Measurements from ENCODE around the gene HK2.
"Not testable (repeated sequence)": the region's sequence is repeated elsewhere in the genome, so short reads cannot be mapped to it uniquely, and the experiment has no call there.

Gene HK2

DNA sequence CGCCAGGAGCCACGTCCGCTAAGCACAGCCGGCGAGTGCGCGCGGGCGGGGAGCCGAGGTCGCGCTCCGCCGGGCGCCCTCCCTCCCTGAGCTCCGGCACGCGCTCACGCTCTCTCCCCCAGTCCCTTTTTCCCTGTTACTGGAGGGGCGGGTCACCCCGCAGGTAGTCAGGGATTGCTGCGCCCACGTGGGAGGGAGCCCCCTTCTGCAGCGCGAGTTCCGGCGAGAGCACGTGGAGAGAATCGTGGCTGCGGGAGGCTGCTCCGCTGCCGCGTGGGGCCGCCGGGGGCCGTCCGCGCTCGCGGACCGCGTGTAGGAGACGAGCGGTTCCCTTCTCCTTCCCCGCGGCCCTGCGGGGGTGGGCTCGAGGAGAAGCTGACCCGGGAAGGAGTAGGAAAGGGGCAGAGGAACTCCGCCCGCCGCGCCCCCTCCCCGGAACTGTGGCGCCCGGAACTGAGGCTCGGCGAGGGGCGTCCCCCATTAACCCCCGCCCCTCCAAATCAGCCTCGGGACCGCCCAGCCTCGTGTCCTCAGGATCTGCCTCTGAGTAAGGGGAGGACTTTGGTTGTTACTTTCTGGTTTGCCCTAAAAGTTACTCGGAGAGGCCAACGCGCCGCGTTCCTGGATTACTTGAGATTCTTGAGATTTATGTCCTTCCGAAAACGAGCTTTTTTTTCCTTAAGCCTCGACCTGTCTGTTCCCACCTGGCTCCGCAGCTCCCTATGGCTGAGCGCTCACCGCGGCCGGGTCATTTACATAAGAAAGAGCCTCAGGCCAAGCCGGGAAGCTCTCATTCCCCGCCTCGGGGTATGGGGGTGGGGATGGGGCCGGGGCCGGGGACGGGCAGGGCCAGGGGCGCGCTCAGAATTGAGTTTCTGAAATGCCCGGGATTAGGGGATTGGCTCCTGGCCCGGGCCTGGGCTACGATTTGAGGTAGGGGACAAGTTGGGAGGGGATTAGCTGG lies 1.1 kb downstream of the HK2 start:
- peak; percentile 90 for DNase-seq (ENCODE audit: low spot score)

DNA sequence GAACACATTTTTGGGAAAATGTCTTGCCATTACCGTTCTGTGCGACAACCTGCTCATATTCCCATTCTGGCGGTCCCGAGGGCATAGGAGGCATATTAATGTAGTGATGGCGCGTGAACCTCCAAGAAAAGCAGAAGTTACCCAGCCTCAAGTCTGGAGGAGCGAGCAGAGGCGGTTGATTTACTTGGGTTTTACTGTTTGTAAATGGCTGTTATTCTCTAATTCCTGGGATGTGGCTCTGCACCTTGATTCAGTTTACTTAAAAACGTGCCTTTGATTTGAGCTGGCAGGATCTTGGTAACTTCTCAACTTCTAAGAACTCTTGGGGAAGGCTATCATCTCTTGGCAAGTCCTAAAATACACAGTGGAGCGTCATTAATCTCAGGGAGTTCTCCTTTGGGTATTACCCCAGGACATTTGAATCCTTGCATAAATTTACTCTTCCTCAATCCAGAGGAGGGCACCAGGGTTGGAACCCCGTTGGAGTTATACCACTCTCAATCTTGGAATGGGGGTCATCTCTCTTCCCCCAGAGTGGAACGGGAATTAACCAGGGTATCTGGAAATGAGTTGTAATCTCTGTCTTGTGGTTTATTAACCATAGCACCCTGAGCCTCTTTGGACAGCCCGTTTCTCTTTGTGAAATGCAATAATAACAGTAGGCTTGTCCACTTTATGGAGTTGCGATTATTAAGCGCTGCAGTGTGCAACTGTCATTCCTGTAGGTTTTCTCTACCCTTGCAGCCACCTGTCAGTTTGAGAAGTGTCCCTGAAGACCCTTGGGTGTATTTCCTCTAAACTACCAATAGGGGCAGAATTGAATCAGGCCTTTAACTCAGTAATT lies 2.1 kb downstream of the HK2 start:
- DNase-seq (ENCODE audit: low spot score): no peak

DNA sequence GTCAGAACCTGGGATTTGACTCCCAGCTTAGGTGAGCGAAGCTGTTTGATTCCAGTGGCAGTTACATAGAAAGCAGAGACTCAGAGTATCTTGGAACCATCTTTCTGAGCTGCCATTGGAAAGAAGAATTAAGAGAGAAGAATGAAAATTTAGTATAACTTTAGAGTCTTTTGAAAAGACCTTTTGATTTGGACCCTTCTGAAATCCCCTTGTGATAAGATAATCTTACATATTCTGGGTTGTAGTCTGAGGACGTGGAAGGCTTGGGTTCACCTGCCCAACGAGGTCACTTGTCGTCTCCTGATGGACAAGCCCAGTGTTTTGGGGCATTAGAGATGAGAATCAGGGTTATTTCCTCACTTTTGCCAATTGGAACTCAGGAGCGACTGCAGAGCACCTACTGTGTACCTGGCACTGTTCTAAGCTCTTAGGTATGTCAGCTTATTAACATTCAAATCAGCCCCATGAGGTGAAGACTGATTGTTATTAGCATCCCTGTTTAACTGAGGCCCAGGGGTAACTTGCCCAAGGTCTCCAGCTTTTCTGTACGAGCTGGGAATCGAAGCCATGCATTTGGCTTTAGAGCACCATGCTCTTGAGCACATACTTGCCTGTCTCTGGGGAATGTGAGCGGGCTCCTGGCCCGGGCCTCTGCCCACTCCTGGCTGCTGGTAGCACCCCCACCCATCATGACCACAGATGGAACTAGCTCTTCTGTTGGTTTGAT lies 2.9 kb downstream of the HK2 start:
- no peak for DNase-seq (ENCODE audit: low spot score)

- DNase-seq (ENCODE audit: low spot score): no peak
These were observed 7.7 kb downstream of the HK2 start for GRCh38 chr2:74841641-74842040.

- no peak for DNase-seq (ENCODE audit: low spot score)
These were observed 9.5 kb downstream of the HK2 start for GRCh38 chr2:74843433-74843832.

DNA sequence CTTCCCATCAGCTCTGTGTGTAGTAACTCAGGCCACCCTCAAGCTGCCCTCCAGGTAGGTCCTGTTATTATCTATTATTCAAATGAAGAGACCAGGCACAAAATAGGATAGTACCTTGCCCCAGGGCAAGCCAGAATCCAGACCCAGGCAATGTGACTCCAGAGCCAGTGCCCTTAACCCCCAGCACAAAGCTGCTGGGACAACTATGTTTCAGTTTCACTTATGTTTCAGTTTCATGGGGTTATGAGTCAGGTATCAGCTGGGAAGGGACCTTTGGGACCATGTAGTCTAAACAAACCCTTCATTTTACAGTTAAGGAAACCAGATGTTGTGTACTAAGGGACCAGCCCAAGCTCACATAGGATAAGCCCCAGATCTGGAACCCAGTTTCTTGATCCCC lies 10.0 kb downstream of the HK2 start:
- DNase-seq (ENCODE audit: low spot score): no peak

DNA sequence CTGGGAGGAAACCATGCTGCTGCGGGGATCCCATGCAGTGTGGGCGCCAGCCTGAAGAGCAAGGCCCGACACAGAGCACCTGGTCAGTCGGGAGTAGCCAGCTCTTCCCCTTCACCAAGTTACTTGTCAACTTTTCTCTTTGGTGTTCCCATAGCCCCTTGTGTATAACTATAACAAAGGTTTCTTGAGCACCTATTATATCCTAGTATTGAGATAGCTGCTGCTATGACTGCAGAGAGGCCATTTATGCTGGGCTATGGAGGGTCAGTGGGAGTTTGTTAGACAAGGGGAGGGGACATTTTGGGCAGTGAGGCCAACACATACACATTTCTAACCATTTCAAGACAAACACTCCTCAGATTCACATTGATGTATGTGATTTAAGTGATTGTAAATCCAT lies 10.8 kb downstream of the HK2 start:
- DNase-seq (ENCODE audit: low spot score): no peak

GRCh38 chr2:74845217-74845751 lies 11.4 kb downstream of the HK2 start:
- DNase-seq (ENCODE audit: low spot score): no peak

DNA sequence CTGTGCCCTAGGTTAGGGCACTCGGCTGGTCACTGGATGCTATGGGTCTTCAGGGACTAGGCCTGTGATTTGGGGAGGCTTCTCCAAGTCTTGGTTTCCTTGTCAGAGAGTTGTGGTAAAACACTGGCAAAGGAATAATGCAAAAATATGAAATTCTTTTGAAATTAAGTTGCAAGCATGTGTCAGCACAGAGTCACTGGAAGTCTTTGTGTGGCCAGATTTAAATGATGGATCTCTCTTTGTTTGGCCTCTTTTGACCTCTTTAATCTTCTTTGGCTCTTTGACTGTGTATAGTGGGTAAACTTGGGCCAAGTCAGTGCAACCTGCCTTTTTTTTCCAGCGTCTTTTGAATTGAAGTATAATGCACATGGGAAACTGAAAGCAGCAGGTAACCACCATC lies 12.1 kb downstream of the HK2 start:
- no peak for DNase-seq (ENCODE audit: low spot score)

GRCh38 chr2:74846481-74846880 lies 12.6 kb downstream of the HK2 start:
- no peak for DNase-seq (ENCODE audit: low spot score)

DNA sequence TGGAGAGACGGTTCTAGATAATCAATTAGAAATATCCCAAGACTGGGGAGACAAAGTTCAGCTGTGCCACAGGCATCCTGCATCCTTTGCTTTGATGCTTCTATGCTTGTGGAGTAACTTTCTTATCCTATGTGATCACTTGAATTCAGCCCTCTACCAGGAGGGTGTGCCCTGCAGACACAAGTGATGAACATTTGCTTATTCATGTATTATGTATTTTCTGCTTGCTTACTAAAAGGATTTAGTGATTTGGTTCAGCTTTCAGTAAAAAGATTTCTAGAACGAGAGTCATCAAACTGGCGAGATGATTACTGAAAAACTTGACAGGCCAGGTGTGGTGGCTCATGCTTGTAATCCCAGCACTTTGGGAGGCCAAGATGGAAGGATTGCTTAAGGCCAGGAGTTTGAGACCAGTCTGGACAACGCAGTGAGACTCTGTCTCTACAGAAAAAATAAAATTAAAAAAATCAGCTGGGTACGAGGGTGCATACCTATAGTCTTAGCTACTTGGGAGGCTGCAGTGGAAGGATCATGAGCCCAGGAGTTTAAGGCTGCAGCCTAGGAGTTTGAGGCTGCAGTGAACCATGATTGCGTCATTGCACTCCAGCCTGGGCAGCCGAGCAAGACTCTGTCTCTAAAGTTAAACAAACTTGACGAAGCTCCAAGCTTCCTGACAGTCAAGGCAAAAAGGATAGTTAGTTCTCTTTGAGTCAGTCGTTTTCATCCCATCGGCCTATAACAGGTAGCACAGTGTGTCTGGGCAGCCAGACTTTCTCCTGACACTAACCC lies 13.3 kb downstream of the HK2 start:
- DNase-seq (ENCODE audit: low spot score): no peak

DNA sequence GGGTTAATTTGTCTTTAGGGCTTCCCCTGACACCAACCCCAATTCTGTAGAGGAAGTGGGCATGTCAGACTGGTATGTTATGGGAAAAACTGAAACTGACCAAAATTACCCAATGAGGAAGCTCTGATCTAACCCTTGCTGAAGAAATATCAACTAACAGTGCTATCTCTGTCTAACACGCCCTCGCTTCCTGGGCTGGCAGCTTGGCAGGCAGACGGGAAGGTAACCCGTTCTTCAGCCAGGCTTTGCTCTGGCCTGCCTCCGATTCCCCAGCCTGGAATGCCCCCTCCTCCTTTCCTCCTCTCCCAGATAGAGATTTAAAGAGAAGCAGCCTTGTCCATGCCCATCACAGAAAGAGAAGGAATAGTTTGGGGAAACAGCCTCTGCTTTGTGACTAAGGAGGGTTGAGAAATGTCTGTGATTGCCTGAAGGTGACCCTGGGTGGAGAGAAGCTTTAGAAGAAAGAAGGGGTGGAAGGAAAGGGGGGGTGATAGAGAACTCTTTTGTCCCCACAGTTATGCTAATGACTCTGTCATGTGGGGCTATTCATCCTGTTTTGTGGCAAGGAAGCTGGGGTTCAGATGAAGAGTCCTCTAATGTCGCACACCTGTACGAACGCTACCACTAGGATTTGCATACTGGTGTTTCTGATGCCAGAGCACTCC lies 15.4 kb downstream of the HK2 start:
- DNase-seq (ENCODE audit: low spot score): no peak

DNA sequence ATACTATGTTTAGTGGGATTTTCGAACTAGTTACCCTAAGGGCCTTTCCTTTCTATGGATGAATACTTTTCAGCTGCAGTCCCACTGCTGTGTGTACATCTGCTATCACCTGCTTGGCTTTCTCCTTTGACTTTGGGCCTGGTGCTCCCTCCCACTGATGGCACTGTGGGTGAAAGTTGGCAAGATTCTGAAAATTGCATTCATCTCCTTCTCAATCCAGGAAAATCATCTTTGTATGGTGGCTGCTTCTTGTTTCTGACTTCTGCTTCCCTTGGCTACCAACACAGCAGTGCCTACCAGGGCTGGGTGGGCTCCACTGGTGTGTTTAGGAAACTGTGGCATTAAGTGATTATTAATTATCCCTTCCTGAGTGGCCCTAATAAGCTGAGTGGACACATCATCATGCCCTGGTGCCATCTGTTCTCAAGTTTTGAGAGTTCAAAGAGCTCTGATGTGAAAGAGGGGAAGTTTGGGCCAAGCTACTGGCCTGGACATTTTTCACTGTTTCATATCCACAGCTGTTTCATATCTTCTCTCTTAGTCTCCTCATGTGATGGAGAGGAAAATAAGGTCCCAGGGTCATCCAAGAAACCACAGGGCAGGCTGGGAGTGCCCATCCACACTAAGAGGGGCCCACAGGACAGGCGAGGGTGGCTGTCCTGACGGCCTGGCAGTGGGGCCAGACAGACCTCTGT lies 16.7 kb downstream of the HK2 start:
- no peak for DNase-seq (ENCODE audit: low spot score)

DNA sequence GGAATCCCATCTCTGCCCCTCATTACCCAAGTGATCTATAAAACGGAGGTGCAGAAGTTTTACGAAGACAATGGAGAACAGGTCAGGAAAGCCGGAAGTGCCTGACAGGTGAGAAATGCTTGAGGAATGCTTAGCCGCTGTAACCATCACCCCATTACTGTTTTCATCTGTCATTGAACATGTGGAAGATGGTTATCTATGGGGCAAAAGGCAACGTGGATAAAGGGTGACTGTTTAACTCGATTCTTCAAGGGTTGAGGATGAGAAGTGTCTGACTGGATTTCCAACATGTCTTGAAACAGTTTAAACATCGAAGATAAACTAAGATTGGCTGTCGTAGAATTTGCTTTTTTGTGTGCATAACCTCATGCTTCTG lies 17.3 kb downstream of the HK2 start:
- no peak for DNase-seq (ENCODE audit: low spot score)

GRCh38 chr2:74853360-74853759 lies 19.4 kb downstream of the HK2 start:
- DNase-seq (ENCODE audit: low spot score): not testable (repeated sequence)

DNA sequence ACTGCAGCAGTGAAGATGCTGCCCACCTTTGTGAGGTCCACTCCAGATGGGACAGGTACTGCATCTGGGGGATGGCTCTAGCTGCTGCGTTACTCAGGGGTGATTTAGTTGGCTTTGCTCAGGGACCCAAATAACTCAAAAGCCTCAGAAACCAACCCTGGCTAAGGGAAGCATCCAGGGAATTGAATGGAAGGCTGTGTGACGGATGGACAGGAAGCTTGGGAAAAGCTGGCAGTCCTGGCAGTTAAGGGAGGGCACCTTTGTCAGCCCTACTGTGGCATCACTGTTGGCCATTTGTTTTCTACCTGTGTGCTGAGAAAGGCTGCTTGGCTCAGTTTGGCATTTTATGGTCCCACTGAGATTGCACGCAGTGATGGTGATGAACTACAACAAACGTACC lies 20.5 kb downstream of the HK2 start:
- DNase-seq (ENCODE audit: low spot score): no peak

GRCh38 chr2:74855114-74855707 lies 21.3 kb downstream of the HK2 start:
- not testable (repeated sequence) for DNase-seq (ENCODE audit: low spot score)

- no peak for DNase-seq (ENCODE audit: low spot score)
These were observed 22.2 kb downstream of the HK2 start for GRCh38 chr2:74856004-74856578.

- DNase-seq (ENCODE audit: low spot score): no peak
These were observed 22.7 kb downstream of the HK2 start for GRCh38 chr2:74856599-74856998.
